Measurements from ENCODE around the gene CCZ1. TPM values are rescaled to one million over a fixed set of nuclear protein-coding genes. Genes with fewer than 3 reads are reported as not detected.

The CCZ1 gene
- total RNA-seq: 50.8 and 105 TPM in 2 replicates

DNA sequence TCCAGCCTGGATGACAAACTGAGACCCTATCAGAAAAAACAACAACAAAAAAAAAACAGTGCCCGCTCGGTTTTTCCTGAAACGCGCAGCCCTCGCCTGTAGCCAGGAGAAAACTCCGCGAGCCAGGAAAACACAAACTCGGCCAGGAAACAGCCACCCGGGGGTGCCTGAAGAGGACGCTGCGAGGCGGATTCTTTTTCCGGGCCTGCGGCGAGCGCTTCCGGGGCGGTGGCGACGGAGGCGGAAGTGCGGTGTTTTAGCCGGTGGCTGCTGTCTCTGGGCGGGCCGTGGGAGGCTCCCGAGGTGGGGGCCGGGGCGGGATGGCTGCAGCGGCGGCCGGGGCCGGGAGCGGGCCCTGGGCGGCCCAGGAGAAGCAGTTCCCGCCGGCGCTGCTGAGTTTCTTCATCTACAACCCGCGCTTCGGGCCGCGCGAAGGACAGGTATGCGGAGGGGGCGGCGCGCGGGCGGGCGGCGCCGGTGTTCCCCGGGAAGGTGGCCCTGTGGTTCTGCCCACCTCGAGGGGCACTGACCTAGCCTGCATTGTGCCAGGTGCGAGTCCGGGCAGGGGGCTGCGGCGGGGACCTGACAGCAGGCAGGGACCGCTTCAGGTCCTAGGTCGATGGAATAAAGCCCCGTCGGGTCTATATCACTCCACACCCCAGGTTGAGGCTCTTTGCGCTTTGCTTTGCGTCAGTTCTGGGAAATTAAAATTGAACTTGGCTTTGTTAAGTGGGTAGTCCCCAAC is at the start of gene CCZ1:
CCZ1 (plus strand) TSS at position 254 of the 745 bp plus-strand sequence; CDS start at position 321, 67 bp downstream.

DNA sequence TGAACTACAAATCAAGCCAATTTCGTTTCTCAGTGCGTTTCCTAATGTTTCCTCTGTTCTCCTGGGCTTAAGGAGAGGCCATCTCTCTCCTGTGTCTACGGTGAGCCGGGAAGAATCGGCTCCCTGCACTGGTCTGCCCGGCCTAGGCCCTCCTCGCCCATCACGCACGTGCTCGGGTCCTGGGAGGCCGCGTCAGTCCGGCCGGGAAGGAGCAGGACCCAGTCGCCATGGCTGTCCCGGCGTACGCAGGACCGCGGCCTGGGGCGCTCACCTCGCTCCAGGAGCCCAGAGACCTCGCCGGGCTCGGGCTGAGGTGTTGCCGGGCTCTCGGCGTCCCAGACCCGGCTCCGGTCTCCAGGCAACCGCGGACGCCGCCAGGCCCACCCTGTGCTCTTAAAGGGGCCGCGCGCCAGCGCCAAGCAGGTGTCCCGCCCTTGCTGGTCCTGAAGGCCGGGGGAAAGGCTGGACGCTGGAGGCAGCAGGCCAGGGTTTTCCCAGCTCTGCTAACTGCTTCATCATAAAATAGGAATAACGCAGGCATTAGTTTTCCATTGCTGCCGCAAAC is 71.9 kb downstream of the CCZ1 start, which contains the start of gene RSPH10B:
RSPH10B (minus strand) TSS at position 343 of the 565 bp plus-strand sequence. CDS start 3,573 bp downstream, outside the sequence.

Other genes starting within 250 kb of the CCZ1 start
- 15.4 and 18.3 TPM in 2 replicates for gene RNF216, start 117.1 kb upstream of the CCZ1 start, total RNA-seq
- not detected in 2 replicates for gene OCM, start 17.9 kb upstream of the CCZ1 start, total RNA-seq
- not detected in 2 replicates for gene RSPH10B, start 72.0 kb downstream of the CCZ1 start, total RNA-seq
- gene PMS2, start 110.3 kb downstream of the CCZ1 start, total RNA-seq: 12.2 and 12.5 TPM in 2 replicates
- gene AIMP2, start 110.5 kb downstream of the CCZ1 start, total RNA-seq: 79.6 and 83.9 TPM in 2 replicates
- not detected in 2 replicates for gene ANKRD61, start 132.6 kb downstream of the CCZ1 start, total RNA-seq
- 162 and 192 TPM in 2 replicates for gene EIF2AK1, start 160.4 kb downstream of the CCZ1 start, total RNA-seq
- 3.2 and 5.8 TPM in 2 replicates for gene USP42, start 206.2 kb downstream of the CCZ1 start, total RNA-seq

Data from airway epithelial cell (primary cell).